HepG2 (cell line): Measurements from ENCODE around the gene RBP3. TPM values are rescaled to one million over a fixed set of nuclear protein-coding genes. Genes with fewer than 3 reads are reported as not detected.
A peak's percentile ranks its signal among the peaks of the same experiment; 100 is the strongest.

ENCODE experiments used
- ATAC-seq: fragments of 200-7000 bp; cut with Tn5 transposase; 3 replicates; pipeline ENCODE4 v1.9.1; 2020; ENCODE audit warnings: mild to moderate bottlenecking, moderate library complexity
- BruUV-seq: library from RNA; stranded (reverse); fragments of 400-500 nt; replicated peaks from 2 replicates; lab custom pipeline; 2021; lab: Mats Ljungman, UMichigan
- CTCF ChIA-PET: fragments of 300-600 bp; formaldehyde crosslinking; extraction: SDS; loops from one replicate; lab custom pipeline; 2021; ENCODE audit warnings: low total read pairs, inconsistent platforms, low intra/inter-chr PET ratio; lab: Yijun Ruan, JAX
- POLR2A ChIA-PET: fragments of 350-600 bp; sonication (Branson Sonifier 250); formaldehyde crosslinking; loops from one replicate; lab custom pipeline; 2020; ENCODE audit warnings: antibody characterized with exemption, inconsistent platforms; lab: Yijun Ruan, JAX
- DNase-seq: peaks from one replicate; pipeline ENCODE4 v3.0.0-alpha.2; 2015; ENCODE audit warnings: low spot score
- FAIRE-seq: peaks from 3 replicates; lab custom pipeline; 2011; peaks lifted over from hg19 to GRCh38; lab: Jason Lieb, UNC
- H2AFZ ChIP-seq: one replicate; pipeline ENCODE4 v1.6.1; 2011; ENCODE audit warnings: low read length, inconsistent platforms
- H3K27ac ChIP-seq: fragments of 300-600 bp; 3 replicates; pipeline ENCODE4 v1.8.0; 2011; ENCODE audit warnings: mixed run types, mild to moderate bottlenecking, mixed read lengths, low read length, inconsistent platforms; ENCODE audit not compliant: insufficient read depth; ENCODE audit errors: extremely low read length
- H3K27me3 ChIP-seq, 2 experiments: fragments of 200-600 bp in 1 of 2; 2 replicates in 1 of 2; 3 replicates in 1 of 2; pipeline versions ENCODE4 v1.6.0 to v1.8.0; 2011; ENCODE audit warnings: low read length in 2 of 2, mild to moderate bottlenecking in 2 of 2, moderate library complexity in 2 of 2, inconsistent platforms in 1 of 2; ENCODE audit not compliant: insufficient read depth in 2 of 2, control insufficient read depth in 1 of 2
- H3K36me3 ChIP-seq, 2 experiments: fragments of 200-600 bp in 1 of 2; replicated peaks in 1 of 2; 2 replicates in 1 of 2; 3 replicates in 1 of 2; pipeline versions ENCODE4 v1.5.1 to v1.8.0; 2011; ENCODE audit warnings: low read length in 2 of 2, inconsistent platforms in 1 of 2; ENCODE audit not compliant: insufficient read depth in 2 of 2, control insufficient read depth in 1 of 2
- H3K4me1 ChIP-seq: 2 replicates; pipeline ENCODE4 v1.5.1; 2012; ENCODE audit warnings: low read length, inconsistent platforms; ENCODE audit not compliant: insufficient read depth
- H3K4me2 ChIP-seq: 2 replicates; pipeline ENCODE4 v1.6.0; 2011; ENCODE audit warnings: low read depth, low read length, inconsistent platforms
- H3K4me3 ChIP-seq, 3 experiments: fragments of 200-600 bp in 1 of 3; sonication (generic), shearing (Covaris generic) in 1 of 3; replicated peaks in 1 of 3; 2 replicates each; pipeline ENCODE4 v1.5.1; 2011 to 2016; ENCODE audit warnings: low read length in 3 of 3, inconsistent platforms in 2 of 3, low read depth in 2 of 3, mild to moderate bottlenecking in 2 of 3, control low read depth in 1 of 3, mixed read lengths in 1 of 3; ENCODE audit not compliant: insufficient read depth in 1 of 3
- H3K79me2 ChIP-seq: one replicate; pipeline ENCODE4 v1.6.1; 2011; ENCODE audit warnings: low read length, inconsistent platforms; ENCODE audit not compliant: insufficient read depth
- H3K9ac ChIP-seq: 2 replicates; pipeline ENCODE4 v1.6.0; 2011; ENCODE audit warnings: mild to moderate bottlenecking, low read depth, low read length, inconsistent platforms; ENCODE audit not compliant: insufficient read depth
- H3K9me3 ChIP-seq: 2 replicates; pipeline ENCODE4 v1.5.1; 2012; ENCODE audit warnings: mild to moderate bottlenecking, low read length
- H4K20me1 ChIP-seq: 2 replicates; pipeline ENCODE4 v1.6.0; 2011; ENCODE audit warnings: inconsistent platforms, mild to moderate bottlenecking, low read length, moderate library complexity; ENCODE audit not compliant: insufficient read depth
- AGO2 ChIP-seq: fragments of 200-400 bp; formaldehyde crosslinking; optimal IDR thresholded peaks from 2 replicates; pipeline ENCODE3; 2017; ENCODE audit warnings: mild to moderate bottlenecking, low read depth, low read length, moderate library complexity
- ETV6 ChIP-seq: sonication (generic); formaldehyde crosslinking; conservative IDR thresholded peaks from 2 replicates; pipeline ENCODE4 v1.4.0; 2020; ENCODE audit warnings: missing genetic modification reagents
- KDM2A ChIP-seq: sonication (generic); formaldehyde crosslinking; IDR thresholded peaks from 2 replicates; pipeline ENCODE4 v1.4.0; 2020; ENCODE audit warnings: low read depth, missing genetic modification reagents, borderline replicate concordance
- MLX ChIP-seq: IDR thresholded peaks from 2 replicates; pipeline ENCODE4 v1.6.1; 2016
- NFYB ChIP-seq: sonication (generic); formaldehyde crosslinking; IDR thresholded peaks from 2 replicates; pipeline ENCODE4 v1.4.0; 2020; ENCODE audit warnings: missing genetic modification reagents
- NR2F6 ChIP-seq, 2 experiments: IDR thresholded peaks; 2 replicates each; pipeline ENCODE4 v1.6.1; 2016; ENCODE audit warnings: antibody characterized with exemption in 1 of 2, mild to moderate bottlenecking in 1 of 2
- SP2 ChIP-seq: sonication (generic); formaldehyde crosslinking; IDR thresholded peaks from 2 replicates; pipeline ENCODE4 v1.5.1; 2020; ENCODE audit warnings: mild to moderate bottlenecking, missing genetic modification reagents
- SP4 ChIP-seq: sonication (generic); formaldehyde crosslinking; IDR thresholded peaks from 2 replicates; pipeline ENCODE4 v1.8.1; 2023; ENCODE audit warnings: mild to moderate bottlenecking, missing genetic modification reagents
- TEAD3 ChIP-seq: optimal IDR thresholded peaks from 2 replicates; pipeline ENCODE3; 2016; ENCODE audit warnings: borderline replicate concordance
- TOPORS ChIP-seq: sonication (generic); formaldehyde crosslinking; IDR thresholded peaks from 2 replicates; pipeline ENCODE4 v1.8.0; 2023; ENCODE audit warnings: mild to moderate bottlenecking, missing genetic modification reagents
- ZKSCAN8 ChIP-seq: IDR thresholded peaks from 2 replicates; pipeline ENCODE4 v1.6.1; 2016; ENCODE audit warnings: borderline replicate concordance, missing genetic modification reagents, missing compliant biosample characterization
- ZNF205 ChIP-seq: IDR thresholded peaks from 2 replicates; pipeline ENCODE4 v1.6.1; 2018; ENCODE audit warnings: missing biosample characterization, missing genetic modification reagents
- ZNF317 ChIP-seq: sonication (generic); formaldehyde crosslinking; IDR thresholded peaks from 2 replicates; pipeline ENCODE4 v1.5.0; 2020; ENCODE audit warnings: mild to moderate bottlenecking, missing genetic modification reagents
- ZNF563 ChIP-seq: sonication (generic); formaldehyde crosslinking; IDR thresholded peaks from 2 replicates; pipeline ENCODE4 v1.8.0; 2022; ENCODE audit warnings: mild to moderate bottlenecking, moderate library complexity, missing genetic modification reagents
- ZNF709 ChIP-seq: sonication (generic); formaldehyde crosslinking; IDR thresholded peaks from 2 replicates; pipeline ENCODE4 v1.5.0; 2020; ENCODE audit warnings: mild to moderate bottlenecking, missing genetic modification reagents
- ZXDC ChIP-seq: sonication (generic); formaldehyde crosslinking; IDR thresholded peaks from 2 replicates; pipeline ENCODE4 v1.5.0; 2020; ENCODE audit warnings: mild to moderate bottlenecking, missing genetic modification reagents
- WGBS: methylation state at CpG from one replicate; pipeline ENCODE4 v1.1.6; 2017; ENCODE audit warnings: low lambda C conversion rate; 5-methylcytosine and 5-hydroxymethylcytosine counted together
- in situ Hi-C: cut with HindIII; loops from 2 replicates; pipeline ENCODE4 v1.10.0; 2017; ENCODE audit warnings: low pct_unique_long_range_greater_than_20kb; ENCODE audit not compliant: extremely low pct_ligation_motif_present
- intact Hi-C: fragments of 100-400 bp; cut with micrococcal nuclease; formaldehyde crosslinking; loops from one replicate; pipeline ENCODE4 v1.10.0; 2022; ENCODE audit not compliant: unreplicated experiment
- polyA plus RNA-seq, 8 experiments: library from polyadenylated mRNA; depleted of rRNA in 3 of 8; stranded (reverse) in 7 of 8; unstranded in 1 of 8; fragments of >200 nt; fragmentation: Illumina TruSeq in 4 of 8; extraction: Trizol in 4 of 8; gene quantifications; 2 replicates each; pipeline versions ENCODE4 v1.2.1 to v1.2.3, GENCODE V29; 2011 to 2016; ENCODE audit warnings: low read depth in 4 of 8, missing spikeins in 1 of 8, mixed read lengths in 1 of 8; ENCODE audit not compliant: insufficient read depth in 1 of 8
- total RNA-seq, 5 experiments: library from RNA; depleted of rRNA; stranded (reverse); fragments of >200 nt; fragmentation: Illumina TruSeq; extraction: Trizol; gene quantifications; 2 replicates each; pipeline ENCODE4 v1.2.3, GENCODE V29; 2016; ENCODE audit warnings: low read depth in 1 of 5

Gene RBP3
- total and polyA plus RNA-seq, 2 of the 13 experiments (the other 11 are each of a cell fraction or from before 2014, with no cell fraction given), result not detected

- no peak for DNase-seq
- no peaks in the 10 kb centered on the region for H4K20me1 ChIP-seq
- no peak for FAIRE-seq
- no peaks in the 10 kb centered on the region for H3K9me3 ChIP-seq
- intact Hi-C loops (no loop called here), in situ Hi-C loops (no loop called here)
- 88% methylated on average over 3 of the region's 4 CpGs for WGBS
- ChIA-PET CTCF (no interaction called here), POLR2A (no interaction called here)
- no peaks in the 10 kb centered on the region for H3K36me3 ChIP-seq
- no TSS peak for BruUV-seq
- no peak overlapping the region for H3K4me3 ChIP-seq
- no peaks in the 10 kb centered on the region for H3K27me3 ChIP-seq
- no peak overlapping the region for H2AFZ ChIP-seq
- H3K79me2 ChIP-seq, result no peaks in the 10 kb centered on the region
- no peak overlapping the region for H3K9ac ChIP-seq
- ATAC-seq, result no peak
- no peak overlapping the region for H3K27ac ChIP-seq
- no peak overlapping the region for H3K4me2 ChIP-seq
- H3K4me1 ChIP-seq, result peaks cover 43% of the 10 kb centered on the region
- TF ChIP-seq KDM2A (CRISPR knock-in tag) (no peak), ZNF563 (CRISPR knock-in tag) (no peak), TOPORS (no peak), ZNF317 (CRISPR knock-in tag) (no peak), ZKSCAN8 (CRISPR knock-in tag) (no peak), SP2 (CRISPR knock-in tag) (no peak), ZNF205 (CRISPR knock-in tag) (no peak), SP4 (CRISPR knock-in tag) (no peak)
These were observed 53.0 kb downstream of the RBP3 start for GRCh38 chr10:47401210-47401609.

GRCh38 chr10:47401874-47402640 is 53.9 kb downstream of the RBP3 start:
- no peak overlapping the region for H3K27ac ChIP-seq
- in situ Hi-C loops (no loop called here), intact Hi-C loops (no loop called here)
- peak; percentile 53 for DNase-seq
- H3K79me2 ChIP-seq, result no peaks in the 10 kb centered on the region
- POLR2A ChIA-PET, result no interaction called here
- BruUV-seq, result no TSS peak
- 26% methylated on average over 10 of the region's 10 CpGs for WGBS
- peaks cover 37% of the 10 kb centered on the region for H3K4me1 ChIP-seq
- CTCF ChIA-PET, result no interaction called here
- H4K20me1 ChIP-seq, result no peaks in the 10 kb centered on the region
- H3K36me3 ChIP-seq, result no peaks in the 10 kb centered on the region
- no peak for FAIRE-seq
- peak overlapping the region; percentile 56 for H3K4me2 ChIP-seq
- H3K9me3 ChIP-seq, result no peaks in the 10 kb centered on the region
- H3K27me3 ChIP-seq, result no peaks in the 10 kb centered on the region
- no peak overlapping the region; a peak in 1 of 6 replicates for H3K4me3 ChIP-seq
- H3K9ac ChIP-seq, result 0 out of 2 replicates have a peak overlapping the region, but pooled peaks have one; percentile 10
- no peak overlapping the region for H2AFZ ChIP-seq
- peak; percentile 34 for ATAC-seq
- TF ChIP-seq ZXDC (no peak), MLX (no peak), AGO2 (no peak), NR2F6 (IDR thresholded peaks at IDR 0.05) (no peak; the same call in 1 of the 2 replicates), NR2F6 (CRISPR knock-in tag; IDR thresholded peaks at IDR 0.05) (peak; percentile 67), ETV6 (CRISPR knock-in tag) (no peak), ZNF709 (no peak), TEAD3 (peak; percentile 14), NFYB (CRISPR knock-in tag) (no peak)
